ENCODE measurements around the gene RNASEH1. TPM values are rescaled to one million over a fixed set of nuclear protein-coding genes. Genes with fewer than 3 reads are reported as not detected.

Gene RNASEH1
- total and polyA plus RNA-seq, 2 of the 13 experiments (the other 11 are each of a cell fraction or from before 2014, with no cell fraction given), result 14.5 to 57.4 TPM

DNA sequence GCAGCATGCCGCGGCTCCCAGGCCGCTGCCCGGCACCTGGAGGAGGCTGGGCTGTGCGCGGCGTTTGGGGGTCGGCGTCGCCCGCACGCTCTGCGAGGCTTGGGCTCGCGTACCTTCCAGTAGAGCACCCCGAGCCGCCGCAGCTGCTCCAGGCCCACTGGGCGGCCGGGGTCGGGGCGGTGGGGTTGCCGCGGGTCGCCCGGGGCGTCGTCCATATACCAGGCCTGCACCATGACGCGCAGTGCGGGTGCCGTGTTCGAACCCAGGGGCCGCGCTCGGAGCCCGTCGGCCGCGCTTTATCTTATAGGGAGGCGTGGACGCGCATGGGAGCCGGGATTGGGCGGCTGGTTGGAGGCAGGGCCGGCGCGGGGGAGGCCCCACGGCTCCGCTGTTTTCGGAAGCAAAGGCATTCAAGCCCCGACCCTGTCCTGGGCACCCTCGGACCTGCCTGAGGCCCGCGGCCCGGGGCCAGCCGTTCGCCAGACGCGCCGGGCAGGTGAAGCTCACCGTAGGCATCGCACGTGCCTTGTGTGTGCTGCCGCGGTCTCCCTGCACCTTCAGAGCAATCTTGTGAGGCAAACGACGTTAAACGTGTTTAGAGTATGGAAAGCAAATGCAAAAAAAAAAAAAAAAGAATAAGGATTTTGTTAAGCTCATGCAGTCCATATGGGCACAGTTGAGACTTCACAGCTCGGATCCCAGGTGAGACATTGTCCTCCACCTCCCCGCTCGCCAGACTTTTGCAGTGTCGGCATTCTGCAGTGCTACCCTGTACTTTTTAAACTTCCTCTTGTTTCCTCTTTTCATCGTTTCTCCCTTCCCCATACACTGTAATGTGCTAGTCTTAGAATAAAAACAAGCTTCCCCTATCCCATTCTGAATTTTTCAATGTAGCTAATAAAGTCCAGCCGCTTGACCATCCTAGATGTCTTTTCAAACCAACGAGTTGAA lies 38.6 kb downstream of the RNASEH1 start, which contains the start of gene ADI1 (continued):
- TF ChIP-seq HNF4G (IDR thresholded peaks at IDR 0.05; ENCODE audit: borderline replicate concordance, low read depth, low read length) (no peak), HNF4G (CRISPR knock-in tag; IDR thresholded peaks at IDR 0.05; ENCODE audit: borderline replicate concordance, low read depth) (peak; percentile 87), HOXA5 (CRISPR knock-in tag; IDR thresholded peaks at IDR 0.05) (peak; percentile 83), TFE3 (CRISPR knock-in tag; IDR thresholded peaks at IDR 0.05) (peak; percentile 73), POGK (CRISPR knock-in tag; conservative IDR thresholded peaks at IDR 0.05) (peak; percentile 85; the same call in 1 of the 2 replicates), FOXO1 (CRISPR knock-in tag; IDR thresholded peaks at IDR 0.05) (0 out of 2 replicates have a peak, but pooled peaks have one; percentile 47), HNRNPUL1 (IDR thresholded peaks at IDR 0.05; ENCODE audit: low read depth, low read length) (peak; percentile 45; the same call in 1 of the 2 replicates), ZNF253 (CRISPR knock-in tag; IDR thresholded peaks at IDR 0.05; ENCODE audit: borderline replicate concordance) (peak; percentile 95), ASH2L (IDR thresholded peaks at IDR 0.05; ENCODE audit: insufficient read length, low read depth, low read length) (peak; percentile 89), ZC3H4 (CRISPR knock-in tag; IDR thresholded peaks at IDR 0.05; ENCODE audit: borderline replicate concordance) (peak; percentile 74), RCOR2 (CRISPR knock-in tag; IDR thresholded peaks at IDR 0.05) (0 out of 2 replicates have a peak, but pooled peaks have one; percentile 55), AHR (CRISPR knock-in tag; IDR thresholded peaks at IDR 0.05) (peak; percentile 93), MAFF (IDR thresholded peaks at IDR 0.05; ENCODE audit: low read depth, low read length) (peak; percentile 88), KLF9 (CRISPR knock-in tag; IDR thresholded peaks at IDR 0.05; ENCODE audit: low read depth) (peak; percentile 88; the same call in 1 of the 2 replicates), MAFK (conservative IDR thresholded peaks at IDR 0.05 in 1 of 2, IDR thresholded peaks at IDR 0.05 in 1 of 2; ENCODE audit: low read length in 2 of 2) (peak; percentile 89 to 90)
- TF ChIP-seq, protein P1, sequence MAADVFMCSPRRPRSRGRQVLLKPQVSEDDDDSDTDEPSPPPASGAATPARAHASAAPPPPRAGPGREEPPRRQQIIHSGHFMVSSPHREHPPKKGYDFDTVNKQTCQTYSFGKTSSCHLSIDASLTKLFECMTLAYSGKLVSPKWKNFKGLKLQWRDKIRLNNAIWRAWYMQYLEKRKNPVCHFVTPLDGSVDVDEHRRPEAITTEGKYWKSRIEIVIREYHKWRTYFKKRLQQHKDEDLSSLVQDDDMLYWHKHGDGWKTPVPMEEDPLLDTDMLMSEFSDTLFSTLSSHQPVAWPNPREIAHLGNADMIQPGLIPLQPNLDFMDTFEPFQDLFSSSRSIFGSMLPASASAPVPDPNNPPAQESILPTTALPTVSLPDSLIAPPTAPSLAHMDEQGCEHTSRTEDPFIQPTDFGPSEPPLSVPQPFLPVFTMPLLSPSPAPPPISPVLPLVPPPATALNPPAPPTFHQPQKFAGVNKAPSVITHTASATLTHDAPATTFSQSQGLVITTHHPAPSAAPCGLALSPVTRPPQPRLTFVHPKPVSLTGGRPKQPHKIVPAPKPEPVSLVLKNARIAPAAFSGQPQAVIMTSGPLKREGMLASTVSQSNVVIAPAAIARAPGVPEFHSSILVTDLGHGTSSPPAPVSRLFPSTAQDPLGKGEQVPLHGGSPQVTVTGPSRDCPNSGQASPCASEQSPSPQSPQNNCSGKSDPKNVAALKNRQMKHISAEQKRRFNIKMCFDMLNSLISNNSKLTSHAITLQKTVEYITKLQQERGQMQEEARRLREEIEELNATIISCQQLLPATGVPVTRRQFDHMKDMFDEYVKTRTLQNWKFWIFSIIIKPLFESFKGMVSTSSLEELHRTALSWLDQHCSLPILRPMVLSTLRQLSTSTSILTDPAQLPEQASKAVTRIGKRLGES (CRISPR knock-in tag; IDR thresholded peaks at IDR 0.05; ENCODE audit: borderline replicate concordance), result peak; percentile 68; the same call in 1 of the 2 replicates
- TF ChIP-seq, protein P2, sequence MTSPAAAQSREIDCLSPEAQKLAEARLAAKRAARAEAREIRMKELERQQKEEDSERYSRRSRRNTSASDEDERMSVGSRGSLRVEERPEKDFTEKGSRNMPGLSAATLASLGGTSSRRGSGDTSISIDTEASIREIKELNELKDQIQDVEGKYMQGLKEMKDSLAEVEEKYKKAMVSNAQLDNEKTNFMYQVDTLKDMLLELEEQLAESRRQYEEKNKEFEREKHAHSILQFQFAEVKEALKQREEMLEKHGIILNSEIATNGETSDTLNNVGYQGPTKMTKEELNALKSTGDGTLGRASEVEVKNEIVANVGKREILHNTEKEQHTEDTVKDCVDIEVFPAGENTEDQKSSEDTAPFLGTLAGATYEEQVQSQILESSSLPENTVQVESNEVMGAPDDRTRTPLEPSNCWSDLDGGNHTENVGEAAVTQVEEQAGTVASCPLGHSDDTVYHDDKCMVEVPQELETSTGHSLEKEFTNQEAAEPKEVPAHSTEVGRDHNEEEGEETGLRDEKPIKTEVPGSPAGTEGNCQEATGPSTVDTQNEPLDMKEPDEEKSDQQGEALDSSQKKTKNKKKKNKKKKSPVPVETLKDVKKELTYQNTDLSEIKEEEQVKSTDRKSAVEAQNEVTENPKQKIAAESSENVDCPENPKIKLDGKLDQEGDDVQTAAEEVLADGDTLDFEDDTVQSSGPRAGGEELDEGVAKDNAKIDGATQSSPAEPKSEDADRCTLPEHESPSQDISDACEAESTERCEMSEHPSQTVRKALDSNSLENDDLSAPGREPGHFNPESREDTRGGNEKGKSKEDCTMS (CRISPR knock-in tag; conservative IDR thresholded peaks at IDR 0.05), result no peak

Data from HepG2 (cell line).